Left ventricle myocardium superior (tissue), 1 donor: ENCODE data around the gene SPEM1. TPM values are rescaled to one million over a fixed set of nuclear protein-coding genes. Genes with fewer than 3 reads are reported as not detected.

Source experiments
- ATAC-seq: fragments of 200-7000 bp; cut with Tn5 transposase; one replicate; pipeline ENCODE4 v1.9.1; 2020; ENCODE audit warnings: mild to moderate bottlenecking, moderate library complexity
- DNase-seq: peaks from one replicate; pipeline ENCODE4 v3.0.0-alpha.2; 2020
- intact Hi-C: fragments of 100-400 bp; cut with micrococcal nuclease; formaldehyde crosslinking; loops from one replicate; pipeline ENCODE4 v1.11.0; 2022
- total RNA-seq: library from RNA; stranded (reverse); fragmentation: NEBNext Ultra II Directional; extraction: Animal tissue kit (Norgen Biotek cat#: 25700); gene quantifications from one replicate; pipeline ENCODE4 v1.2.1, GENCODE V29; 2021
- donor health status: DM: no; HTN: yes; CAD: no; lungs with severe emphysema.

The SPEM1 gene
- total RNA-seq, 1 donor from 2014 or later = not detected

- intact Hi-C loops = no loop called here
- DNase-seq (peak; percentile 95), ATAC-seq (peak; percentile 96)
Observed at GRCh38 chr17:7394452-7395191, 25.5 kb upstream of the SPEM1 start, which contains the start of gene PLSCR3. Gene PLSCR3, minus strand, starts transcription at chr17:7394525. Its CDS starts 415 bp downstream, at chr17:7394110.

GRCh38 chr17:7396147-7396546 is 24.0 kb upstream of the SPEM1 start:
- intact Hi-C loops = no loop called here
- no peak for ATAC-seq
- no peak for DNase-seq

DNA sequence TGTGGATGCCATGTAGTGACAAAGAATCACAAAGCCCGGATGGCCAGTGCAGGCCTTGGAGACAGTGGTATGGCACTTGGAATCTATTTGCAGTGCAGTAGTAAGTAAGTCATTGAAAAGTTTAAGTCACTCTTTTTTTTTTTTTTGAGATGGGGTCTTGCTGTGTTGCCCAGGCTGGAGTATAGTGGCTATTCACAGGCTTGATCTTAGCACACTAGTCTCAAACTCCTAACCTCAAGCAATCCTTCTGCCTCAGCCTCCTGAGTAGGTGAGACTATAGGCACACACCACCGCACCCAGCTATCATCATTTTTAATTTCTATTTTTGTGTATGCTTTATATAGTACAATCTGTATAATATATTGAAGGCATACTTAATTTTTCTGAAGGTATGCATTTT is 21.5 kb upstream of the SPEM1 start:
- intact Hi-C loops = no loop called here
- no peak for ATAC-seq
- no peak for DNase-seq

GRCh38 chr17:7403043-7403726 is 16.9 kb upstream of the SPEM1 start:
- DNase-seq = peak; percentile 80
- peak; percentile 21 for ATAC-seq

GRCh38 chr17:7403727-7403976 is 16.5 kb upstream of the SPEM1 start:
- intact Hi-C loops = no loop called here
- ATAC-seq = peak; percentile 61

More at GRCh38 chr17:7403043-7403726, 16.9 kb upstream of the SPEM1 start:
- intact Hi-C loops = no loop called here

GRCh38 chr17:7403977-7404736 is 16.0 kb upstream of the SPEM1 start, which contains the start of gene TMEM256:
Gene TMEM256, minus strand, starts transcription at chr17:7404097. Its CDS starts 13 bp downstream, at chr17:7404084.
- ATAC-seq = peak; percentile 94
- DNase-seq = peak; percentile 98
- intact Hi-C loops = no loop called here

More at GRCh38 chr17:7403727-7403976, 16.5 kb upstream of the SPEM1 start:
- no peak for DNase-seq

GRCh38 chr17:7404737-7405349 is 15.3 kb upstream of the SPEM1 start:
- intact Hi-C loops = no loop called here
- ATAC-seq = peak; percentile 57

GRCh38 chr17:7405350-7406234 is 14.5 kb upstream of the SPEM1 start:
- DNase-seq = peak; percentile 48
- intact Hi-C loops = no loop called here
- ATAC-seq = no peak

More at GRCh38 chr17:7404737-7405349, 15.3 kb upstream of the SPEM1 start:
- peak; percentile 85 for DNase-seq

DNA sequence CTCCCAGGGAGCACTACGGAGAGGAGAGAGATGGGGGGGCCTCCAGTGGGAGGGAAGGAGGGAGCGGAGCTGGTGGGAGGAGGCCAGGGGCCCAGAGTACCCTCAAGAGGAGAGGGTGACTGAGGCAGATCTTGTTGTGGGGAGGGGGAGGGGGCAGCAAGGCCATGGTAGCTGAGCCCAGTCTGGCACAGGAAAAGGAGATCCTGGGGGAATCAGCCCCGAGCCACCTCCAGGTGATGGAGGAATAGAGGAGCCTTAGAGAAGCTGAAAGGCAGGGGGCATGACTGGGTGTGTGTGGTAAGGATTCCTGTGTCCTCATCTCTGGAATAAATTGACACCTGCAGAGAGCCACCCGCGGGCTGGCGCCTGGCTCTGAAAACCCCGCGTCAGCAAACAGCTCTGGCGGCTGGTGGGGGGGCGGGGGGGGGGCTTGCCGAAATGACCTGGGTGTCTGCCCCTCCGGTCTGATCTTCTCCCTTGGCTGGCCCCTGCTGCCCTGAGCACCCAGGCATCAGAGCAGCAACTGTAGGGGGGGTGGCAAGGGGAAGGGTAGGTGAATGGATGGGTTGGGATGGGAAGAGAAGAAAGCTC is 13.8 kb upstream of the SPEM1 start:
- intact Hi-C loops = no loop called here
- DNase-seq = no peak
- ATAC-seq = no peak

DNA sequence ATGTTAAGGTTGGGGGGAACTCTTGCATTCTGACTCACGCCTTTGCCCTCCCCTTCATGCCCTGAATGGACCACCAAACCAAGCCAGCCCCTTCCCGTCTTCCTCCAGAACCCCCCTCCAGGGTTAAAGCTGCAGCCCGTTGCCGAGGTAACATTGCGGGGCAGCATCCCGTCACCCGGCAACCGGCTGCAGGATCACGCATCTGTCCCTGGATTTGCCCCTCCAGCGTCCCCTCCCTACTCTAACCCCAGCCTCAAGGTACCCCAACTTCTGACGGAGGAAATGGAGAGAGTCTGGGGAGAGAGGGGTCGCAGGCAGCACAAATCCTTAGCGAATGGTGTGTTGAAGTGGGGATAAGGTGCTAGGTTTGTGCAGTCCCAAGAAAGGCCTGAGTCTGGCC is 13.0 kb upstream of the SPEM1 start:
- intact Hi-C loops = no loop called here
- ATAC-seq (no peak), DNase-seq (no peak)

GRCh38 chr17:7407485-7408251 is 12.5 kb upstream of the SPEM1 start, which contains the start of gene NLGN2:
Gene NLGN2, plus strand, starts transcription at chr17:7407845. Its CDS starts 411 bp downstream, at chr17:7408256.
- DNase-seq (no peak), ATAC-seq (no peak)
- intact Hi-C loops = no loop called here

GRCh38 chr17:7408252-7408727 is 11.8 kb upstream of the SPEM1 start:
- intact Hi-C loops = no loop called here
- ATAC-seq (no peak), DNase-seq (no peak)

DNA sequence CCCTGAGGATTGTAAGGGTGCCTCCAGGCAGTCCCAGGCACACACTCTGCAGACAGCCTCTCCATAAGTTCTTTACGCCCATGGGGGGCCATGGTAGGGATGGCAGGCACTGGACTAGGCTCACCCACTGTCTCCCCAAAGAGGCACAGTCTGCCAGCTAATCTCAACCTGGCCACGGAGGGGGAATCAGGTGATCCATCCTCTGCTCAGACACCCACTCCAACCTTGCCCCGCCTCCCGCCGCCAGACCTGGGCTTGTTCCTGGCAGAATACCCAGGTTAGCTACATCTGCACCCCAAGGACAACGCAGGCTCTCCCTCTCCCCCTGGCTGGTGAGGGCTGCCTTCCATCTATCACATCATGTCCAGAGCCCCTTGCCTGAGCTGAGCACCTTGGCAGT is 11.3 kb upstream of the SPEM1 start:
- intact Hi-C loops = no loop called here
- ATAC-seq = no peak

GRCh38 chr17:7409716-7410115 is 10.4 kb upstream of the SPEM1 start:
- intact Hi-C loops = no loop called here
- no peak for DNase-seq
- no peak for ATAC-seq

More for the DNA sequence above, 11.3 kb upstream of the SPEM1 start:
- no peak for DNase-seq

GRCh38 chr17:7410634-7411426 is 9.3 kb upstream of the SPEM1 start:
- intact Hi-C loops = no loop called here
- DNase-seq (no peak), ATAC-seq (no peak)

GRCh38 chr17:7411427-7411750 is 8.7 kb upstream of the SPEM1 start:
- intact Hi-C loops = no loop called here
- DNase-seq = no peak
- no peak for ATAC-seq
